Right hindlimb (tissue), 1 donor: ENCODE data around the gene SPDL1.
A peak's percentile ranks its signal among the peaks of the same experiment; 100 is the strongest.
"Not testable (repeated sequence)": the region's sequence is repeated elsewhere in the genome, so short reads cannot be mapped to it uniquely, and the experiment has no call there.

Source experiments
- DNase-seq: peaks from one replicate; pipeline ENCODE4 v3.0.0-alpha.2; 2018

The SPDL1 gene

DNA sequence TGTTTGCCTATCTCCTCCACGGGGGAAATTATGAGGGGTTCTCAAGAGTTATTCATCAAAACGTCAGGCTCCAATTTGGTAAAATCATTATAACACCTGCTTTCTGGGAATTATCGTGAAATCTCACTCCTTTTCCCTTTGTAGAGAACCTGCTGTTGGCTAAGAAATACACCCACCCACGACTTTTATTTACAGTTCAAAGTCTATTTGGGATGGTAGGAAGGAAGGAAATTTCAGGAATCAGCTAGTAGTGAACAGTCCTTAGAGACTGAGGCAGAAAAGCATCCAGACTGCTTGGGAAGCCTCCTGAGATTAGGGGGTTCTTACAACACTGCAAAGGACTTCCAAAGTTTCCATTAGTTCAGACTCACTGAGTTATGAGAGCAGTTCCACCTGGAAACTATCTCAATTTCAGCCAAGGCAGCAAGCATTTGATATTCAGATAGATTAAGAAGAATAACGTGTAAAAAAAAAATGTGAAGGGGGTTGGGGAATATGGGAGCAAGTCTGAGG lies 9.4 kb upstream of the SPDL1 start:
- DNase-seq = no peak

DNA sequence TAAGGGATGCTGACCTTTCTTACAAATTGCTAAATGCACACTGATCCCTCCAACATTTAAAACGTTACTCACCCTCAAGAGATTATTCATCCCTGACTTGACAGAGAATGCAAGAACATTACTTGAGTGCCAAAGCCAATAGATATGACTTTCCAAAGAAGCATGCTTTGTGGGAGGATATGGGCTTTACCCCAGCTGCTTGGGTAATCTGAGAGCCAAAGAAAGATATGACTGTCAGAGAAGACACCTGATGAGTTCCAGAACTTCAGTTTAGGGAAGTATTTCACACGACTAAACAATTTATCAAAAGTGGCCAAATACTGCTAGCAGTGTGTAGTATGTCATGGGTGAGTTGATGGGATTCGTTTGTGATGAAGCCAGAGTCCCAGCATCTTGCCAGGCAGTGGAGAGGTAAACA lies 7.4 kb upstream of the SPDL1 start:
- no peak for DNase-seq

DNA sequence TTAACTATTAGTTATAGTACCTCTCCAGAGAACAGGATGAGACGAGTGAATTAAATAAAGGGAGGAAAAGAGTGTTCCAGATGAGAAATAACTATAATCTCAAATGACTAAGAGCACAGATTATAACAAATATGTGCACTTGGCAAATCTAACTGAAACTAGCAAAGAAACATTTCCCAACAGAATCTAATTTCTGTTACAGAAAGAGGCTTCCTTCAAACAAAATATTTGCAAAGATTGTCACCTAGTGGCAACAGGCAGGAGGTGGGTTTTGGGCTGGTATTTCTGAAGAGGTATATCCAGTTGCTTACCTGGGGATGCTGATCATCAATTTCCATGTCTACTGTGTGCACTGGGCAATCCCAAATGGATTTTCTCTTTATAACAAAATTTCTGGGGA lies 5.6 kb upstream of the SPDL1 start:
- DNase-seq = no peak

DNA sequence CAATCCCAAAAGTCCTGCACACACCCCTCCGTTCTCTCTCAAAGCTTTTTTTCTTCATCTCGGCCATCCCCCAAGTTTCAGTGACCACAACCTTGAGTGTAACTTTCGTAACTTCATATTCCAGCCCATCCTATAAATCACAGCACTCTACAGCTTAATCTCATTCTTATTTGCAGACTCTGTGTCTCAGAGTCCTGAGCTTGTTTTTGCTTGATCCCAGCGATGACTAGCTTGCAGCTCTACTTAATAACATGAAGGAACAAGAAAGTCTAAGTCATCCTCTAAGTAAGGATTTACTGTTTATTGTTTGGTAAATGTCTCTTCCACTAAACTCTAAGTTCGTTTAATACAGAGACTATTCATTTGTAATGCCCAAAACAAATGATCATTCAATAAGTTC lies 2.6 kb upstream of the SPDL1 start:
- no peak for DNase-seq

DNA sequence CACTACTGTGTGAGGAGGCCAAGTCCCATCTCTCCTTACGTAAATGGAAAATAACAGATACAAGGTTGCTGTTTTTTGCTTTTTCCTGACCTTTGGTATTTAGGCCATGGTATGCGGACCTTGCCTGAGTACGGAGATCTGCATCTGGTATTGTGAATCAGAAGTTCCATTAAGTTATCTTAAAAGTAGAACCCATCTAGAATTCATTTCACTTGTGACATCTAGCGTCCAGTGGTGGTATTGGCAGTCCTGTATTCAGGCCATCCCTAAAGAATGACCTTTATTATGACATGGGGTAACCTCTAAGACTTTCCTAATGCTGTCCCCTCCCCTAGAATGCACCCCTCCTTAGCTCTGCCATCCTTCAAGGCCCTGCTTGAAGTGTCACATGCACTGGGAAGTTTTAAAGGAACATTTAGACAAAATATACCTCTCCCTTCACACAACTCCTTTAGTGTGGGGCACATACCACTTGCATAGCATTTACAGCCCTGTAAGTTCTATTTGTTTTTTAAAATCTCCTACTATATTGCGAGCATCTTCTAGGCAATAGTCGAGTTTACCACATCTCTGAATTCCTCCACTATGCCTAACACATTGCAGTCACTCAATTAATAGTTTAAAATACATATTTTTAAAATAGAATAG lies 1.9 kb upstream of the SPDL1 start:
- peak; percentile 42 for DNase-seq

DNA sequence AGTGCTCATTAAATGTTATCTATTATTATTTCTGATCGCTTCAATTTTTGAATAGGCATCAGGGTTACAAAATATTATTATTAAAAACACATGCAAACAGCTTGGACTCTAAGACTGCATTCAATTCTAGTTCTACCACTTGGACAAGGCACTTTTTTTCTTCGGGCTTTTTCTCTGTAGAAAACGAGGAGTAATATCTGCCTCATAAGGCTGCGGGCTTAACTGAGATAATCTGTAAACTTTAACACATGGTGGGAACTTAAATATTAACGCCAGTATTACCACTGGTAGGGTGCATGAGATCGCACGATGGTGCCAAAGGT lies 511 bp upstream of the SPDL1 start:
- no peak for DNase-seq

DNA sequence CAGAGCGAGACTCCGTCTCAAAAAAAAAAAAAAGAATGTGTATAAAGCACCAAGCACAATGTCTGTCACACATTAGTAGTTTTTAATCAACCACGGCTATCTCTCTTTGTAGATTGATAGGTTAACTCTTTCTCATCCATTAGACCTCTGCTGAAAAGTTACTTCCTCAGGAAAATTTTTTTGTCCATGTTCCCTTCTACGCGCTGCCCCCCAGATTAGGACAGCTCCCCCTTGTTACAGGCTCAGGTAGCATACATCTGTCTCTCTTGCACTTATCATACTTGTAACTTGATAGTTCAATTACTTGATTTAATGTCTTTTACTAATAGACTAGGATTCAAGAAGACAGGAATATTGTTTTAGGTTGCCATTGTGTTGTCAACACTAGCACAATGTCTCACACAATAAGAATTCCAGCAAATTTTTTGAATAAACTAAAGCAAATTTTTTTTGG lies 1.5 kb downstream of the SPDL1 start:
- DNase-seq = no peak

DNA sequence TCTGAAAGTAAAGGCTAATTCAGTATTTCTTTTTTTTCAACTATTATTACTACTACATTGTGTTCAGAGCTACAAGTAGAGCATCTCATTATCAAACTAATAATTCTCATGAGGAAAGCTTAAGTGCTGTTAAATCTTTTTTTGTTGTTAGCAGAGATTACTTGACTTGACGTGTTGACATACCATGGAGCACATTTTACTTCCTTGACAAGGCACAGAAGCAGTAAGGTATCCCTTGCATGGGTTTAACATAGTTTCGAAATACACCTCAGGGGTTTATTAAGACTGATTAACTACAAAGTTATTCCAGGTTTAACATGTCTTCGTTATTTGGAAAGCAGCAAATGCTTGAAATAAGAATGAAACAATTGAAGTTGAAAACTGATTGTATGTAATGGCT lies 7.0 kb downstream of the SPDL1 start:
- no peak for DNase-seq

DNA sequence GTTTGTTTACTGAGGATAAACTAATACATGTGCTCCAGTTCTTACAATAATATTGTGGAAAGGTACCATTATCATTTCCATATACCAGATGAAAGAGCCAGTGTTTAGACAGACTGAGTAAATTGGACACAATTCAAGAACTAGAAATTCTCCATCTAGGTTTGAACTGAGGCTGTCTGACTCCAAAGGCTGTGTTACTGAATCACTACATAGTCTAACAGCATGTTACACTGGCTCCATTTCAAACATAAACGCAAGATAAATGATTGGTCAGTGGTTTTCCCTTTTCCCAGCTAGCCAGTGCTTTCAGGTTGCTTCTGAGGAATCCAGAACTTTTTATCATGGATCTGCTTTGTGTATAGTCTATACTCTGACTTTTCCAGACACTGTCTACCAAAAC lies 8.1 kb downstream of the SPDL1 start:
- DNase-seq = no peak

DNA sequence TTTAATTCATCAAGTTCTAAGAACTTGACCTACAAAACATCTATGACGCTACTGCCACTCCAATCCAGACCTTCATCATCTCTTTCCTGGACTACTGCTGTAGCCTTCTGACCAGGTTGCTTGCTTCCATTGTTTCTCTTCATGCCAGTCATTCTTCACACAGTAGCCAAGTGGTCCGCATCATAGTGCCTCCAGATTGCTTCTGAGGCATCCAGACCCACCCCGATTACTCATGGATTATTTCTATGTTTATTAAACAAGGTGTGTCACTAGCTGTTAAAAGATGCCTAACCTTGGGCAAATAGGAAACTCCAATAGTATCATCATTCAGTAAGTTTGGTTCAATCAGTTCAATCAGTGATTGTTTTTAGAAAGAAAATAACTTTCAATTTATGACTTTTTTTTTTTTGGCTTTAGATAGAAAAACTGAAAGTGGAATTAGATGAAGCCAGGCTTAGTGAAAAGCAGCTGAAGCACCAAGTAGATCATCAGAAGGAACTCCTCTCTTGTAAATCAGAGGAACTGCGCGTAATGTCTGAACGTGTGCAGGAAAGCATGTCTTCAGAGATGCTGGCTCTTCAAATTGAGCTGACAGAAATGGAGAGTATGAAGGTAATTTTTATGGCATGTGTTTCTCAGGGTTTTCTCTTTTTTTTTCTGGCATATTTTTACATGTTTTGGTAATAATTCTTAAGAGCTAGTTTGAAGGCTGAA lies 9.5 kb downstream of the SPDL1 start:
- DNase-seq = no peak

DNA sequence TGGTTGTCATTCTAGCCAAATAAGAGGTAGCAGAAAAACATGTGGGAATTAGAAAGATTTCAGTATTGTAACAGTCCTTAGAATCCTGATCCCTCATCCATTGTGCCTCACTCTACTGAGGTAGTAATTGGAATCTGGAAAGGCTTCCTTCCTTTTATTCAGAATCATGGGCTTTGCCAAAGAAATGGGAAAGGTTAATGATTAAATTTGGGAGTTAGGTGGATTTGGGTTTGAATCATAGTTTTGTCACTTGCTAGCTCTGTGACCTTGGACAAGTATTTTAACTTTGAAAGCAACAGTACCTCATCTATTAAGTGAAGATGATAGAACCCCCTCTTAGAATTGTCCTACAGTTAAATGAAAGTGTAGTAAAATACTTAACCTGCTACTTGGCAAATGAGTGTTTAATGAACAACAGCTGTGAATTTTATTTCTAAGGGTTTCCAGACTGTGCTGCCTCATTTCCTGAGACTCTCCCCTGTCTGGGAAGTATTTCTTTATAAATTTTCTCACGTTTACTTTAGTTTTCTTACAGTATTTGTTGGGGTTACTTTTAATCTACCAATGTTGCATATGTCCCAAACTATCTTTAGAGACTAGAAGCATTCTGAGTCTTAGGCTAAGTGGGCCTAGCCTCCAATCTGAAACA lies 11.7 kb downstream of the SPDL1 start:
- no peak for DNase-seq

DNA sequence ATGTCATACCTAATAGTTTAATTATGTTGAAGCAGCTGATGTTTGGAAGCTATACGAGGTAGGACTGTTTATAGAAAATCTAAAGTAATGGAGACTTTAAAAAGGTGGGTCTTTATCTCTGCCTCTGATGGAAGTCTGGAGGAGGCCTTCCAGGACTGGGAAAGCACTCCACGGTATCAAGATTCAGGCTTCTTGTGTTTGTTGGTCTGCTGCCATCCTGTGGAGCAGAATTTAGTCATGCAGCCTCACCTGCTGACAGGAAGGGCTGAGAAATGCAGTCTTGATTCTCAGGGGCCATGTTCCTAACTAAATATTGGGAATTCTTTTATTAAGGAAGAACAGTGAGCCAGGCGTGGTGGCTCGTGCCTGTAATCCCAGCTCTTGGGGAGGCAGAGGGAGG lies 15.9 kb downstream of the SPDL1 start:
- no peak for DNase-seq

DNA sequence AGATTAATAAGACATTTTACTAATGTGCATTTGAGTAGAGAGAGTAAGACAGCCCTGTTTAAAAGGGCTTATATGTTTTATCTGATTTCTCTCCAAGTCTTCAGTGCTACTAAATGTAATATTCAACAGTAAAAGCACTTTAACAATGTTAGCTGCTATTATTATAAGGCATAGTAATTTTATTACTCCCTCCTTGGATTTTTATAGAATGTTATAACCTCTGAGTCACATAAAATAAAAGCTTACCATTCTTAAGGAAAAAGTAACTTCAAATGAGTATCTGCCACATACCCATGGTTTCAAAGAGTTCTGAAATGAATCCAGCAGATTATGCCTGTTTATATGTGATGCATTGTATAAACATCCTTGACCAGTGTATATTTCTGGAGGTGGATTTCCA lies 19.0 kb downstream of the SPDL1 start:
- no peak for DNase-seq

DNA sequence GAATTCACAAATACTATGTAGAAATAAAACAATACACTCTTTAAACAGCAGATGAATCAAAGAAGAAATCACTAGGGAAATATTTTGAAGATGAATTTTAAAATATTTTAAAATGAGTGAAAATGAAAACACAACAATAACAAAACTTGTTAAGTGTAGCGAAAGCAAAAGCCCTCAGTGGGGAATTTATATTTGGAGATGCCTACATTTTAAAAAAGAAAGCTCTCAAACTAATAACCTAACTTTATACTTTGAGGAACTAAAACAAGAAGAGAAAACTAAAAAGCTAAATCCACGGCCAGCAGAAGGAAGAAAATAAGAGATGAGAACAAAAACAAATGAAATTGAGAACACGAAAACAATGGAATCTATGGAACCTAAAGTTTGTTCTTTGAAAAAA lies 22.7 kb downstream of the SPDL1 start:
- DNase-seq = no peak

DNA sequence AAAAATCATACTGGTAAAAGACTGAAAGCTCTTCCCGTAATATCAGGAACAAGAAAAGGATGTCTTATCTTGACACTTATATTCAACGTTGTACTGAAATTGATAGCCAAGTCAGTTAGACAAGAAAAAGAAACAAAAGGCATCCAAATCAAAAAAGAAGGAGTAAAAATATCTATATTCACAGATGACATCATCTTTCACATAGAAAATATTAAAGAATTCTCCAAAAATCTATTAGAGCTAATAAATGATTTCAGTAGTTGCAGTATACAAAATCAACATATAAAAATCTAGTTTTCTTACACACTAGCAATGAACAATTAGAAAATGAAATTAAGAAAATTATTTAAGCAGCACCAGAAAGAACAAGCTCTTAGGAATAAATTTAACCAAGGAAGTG lies 24.3 kb downstream of the SPDL1 start:
- no peak for DNase-seq

DNA sequence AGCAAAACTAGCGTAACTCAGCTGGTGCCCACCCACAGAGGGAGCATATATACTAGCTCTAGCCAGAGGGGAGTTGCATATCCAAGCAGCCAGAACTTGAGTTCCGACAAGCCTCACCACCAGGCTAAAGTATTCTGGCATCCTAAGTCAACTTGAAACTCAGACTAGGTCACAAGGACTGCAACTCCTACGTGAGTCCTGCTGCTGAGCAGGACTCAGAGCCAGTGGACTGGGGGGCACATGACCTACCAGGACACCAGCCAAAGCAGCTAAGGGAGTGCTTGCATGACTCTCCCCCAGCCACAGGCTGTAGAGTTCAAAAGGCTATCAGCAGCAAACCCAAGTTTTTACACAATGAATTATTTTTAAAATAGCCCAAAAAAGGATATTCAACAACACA lies 26.1 kb downstream of the SPDL1 start:
- no peak for DNase-seq

DNA sequence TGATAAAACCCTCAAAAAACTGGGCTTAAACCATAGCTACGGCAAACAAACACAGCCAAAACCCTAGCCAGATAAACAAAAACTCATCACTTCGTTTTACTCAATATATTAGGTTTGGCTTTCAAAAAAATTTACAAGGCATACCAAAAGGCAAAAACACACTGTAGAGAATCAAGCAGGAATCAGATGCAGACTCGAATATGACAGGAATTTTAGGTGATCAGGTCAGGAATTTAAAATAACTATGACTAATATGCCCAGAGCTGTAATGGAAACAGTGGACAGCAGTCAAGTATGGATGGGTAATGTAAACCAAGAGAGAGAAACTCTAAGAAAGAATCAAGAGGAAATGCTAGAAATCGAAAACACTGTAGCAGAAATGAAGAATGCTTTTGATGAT lies 27.0 kb downstream of the SPDL1 start:
- no peak for DNase-seq

DNA sequence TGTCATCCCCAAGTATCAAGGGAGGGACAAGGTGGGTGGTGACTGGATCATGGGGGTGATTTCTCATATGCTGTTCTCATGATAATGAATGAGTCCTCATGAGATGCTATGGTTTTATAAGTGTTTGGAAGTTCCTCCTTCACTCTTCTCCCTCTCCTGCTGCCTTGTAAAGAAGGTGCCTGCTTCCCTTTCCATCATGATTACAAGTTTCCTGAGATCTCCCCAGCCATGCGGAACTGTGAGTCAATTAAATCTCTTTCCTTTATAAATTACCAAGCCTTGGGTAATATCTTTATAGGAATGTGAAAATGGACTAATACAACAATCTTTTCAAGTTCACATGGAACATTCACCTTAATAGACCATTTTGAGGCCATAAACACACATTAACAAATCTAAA lies 32.0 kb downstream of the SPDL1 start:
- DNase-seq = no peak

DNA sequence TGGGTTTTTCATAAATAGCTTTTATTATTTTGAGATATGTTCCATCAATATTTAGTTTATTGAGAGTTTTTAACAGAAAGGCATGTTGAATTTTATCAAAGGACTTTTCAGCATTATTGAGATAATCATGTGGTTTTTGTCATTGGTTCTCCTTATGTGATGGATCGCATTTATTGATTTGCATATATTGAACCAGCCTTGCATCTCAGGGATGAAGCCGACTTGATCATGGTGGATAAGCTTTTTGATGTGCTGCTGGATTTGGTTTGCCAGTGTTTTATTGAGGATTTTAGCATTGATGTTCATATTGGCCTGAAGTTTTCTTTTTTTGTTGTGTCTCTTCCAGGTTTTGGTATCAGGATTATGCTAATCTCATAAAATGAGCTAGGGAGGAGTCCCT lies 40.7 kb downstream of the SPDL1 start:
- not testable (repeated sequence) for DNase-seq

DNA sequence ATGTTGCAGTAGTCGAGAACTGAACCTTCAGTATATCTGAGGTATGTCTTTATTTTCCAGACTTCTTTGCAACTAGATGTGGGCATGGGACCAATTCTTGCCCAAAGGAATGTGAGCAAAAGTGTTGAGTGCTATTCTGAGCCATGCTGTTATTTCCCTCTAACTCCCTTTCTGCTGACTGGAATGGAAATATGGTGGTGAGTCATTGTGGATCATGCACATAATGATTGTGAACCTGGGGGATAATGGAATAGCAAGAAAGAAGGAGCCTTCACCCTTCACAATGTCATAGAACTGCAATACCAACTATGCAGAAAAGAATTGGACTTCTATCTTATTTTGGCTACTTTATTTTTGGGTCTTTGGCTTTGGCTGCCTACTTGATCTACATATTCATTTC lies 43.2 kb downstream of the SPDL1 start:
- DNase-seq = no peak

DNA sequence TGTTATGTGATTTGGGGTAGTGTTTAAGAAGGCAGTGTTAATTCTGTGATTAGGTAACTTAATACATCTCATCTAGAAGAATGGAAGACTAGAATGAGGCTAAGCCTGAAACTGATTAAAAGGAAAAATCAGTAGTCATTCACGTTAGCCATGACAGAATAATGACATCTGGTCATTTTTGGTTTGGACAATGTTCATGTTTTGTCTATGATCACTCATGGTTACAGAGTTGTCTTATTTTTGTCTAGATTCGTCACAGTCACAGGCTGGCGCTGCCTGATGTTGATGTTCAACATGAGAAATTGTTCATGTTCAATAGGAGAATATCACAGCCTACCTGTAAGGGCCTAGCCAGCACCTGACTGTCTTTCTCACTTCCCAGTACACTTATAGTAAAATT lies 44.0 kb downstream of the SPDL1 start:
- DNase-seq = no peak

DNA sequence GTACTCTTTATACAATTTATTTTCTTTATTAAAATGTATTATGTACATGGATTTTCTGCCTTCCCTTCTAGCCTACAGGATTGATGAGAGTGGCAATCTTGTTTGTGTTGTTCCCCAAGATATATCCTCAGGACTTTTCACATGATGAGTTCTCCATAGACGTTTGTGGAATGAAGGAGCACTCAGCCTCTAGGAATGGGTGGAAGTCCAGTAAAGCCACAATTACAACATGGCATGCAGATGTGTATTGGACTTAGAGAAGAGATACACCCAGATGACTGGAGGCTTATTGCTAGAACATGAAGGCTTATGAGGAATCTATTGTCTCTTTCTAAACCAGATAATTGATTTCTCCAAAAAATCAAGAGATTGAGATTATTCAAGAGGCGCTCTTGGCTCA lies 45.3 kb downstream of the SPDL1 start:
- DNase-seq = no peak

DNA sequence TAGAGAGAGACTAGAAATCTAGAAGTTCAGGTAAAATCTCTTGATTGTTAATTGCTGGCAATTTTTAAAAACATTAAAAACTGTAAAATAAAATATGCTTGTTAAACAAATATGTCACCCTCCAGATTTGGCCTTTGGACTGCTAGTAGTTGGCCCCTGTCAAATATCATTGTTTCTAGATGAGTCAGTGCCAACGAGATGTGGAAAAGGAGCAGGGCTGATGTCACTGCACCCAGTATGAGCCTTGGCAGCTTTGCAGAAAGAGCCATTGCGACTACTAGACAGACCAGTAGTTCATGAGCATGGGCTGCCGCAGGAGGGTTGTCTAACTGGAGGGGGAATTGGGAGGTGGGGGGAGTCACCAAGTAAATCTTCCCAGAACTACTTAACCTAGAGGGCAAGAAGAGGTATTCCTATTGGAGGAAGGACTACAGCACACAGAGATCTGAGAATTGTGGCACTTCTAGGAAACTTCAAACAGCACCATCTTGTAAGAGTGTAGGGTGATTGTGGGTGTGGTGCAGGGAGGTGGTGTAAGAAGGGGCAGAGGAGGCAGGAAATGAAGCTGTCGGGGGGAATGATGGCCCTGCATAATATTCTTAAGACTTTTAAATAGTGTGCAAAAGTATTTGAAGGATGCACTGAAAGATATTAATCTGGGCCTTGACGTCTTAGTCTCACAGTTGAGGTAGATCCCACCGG lies 46.4 kb downstream of the SPDL1 start:
- DNase-seq = no peak

DNA sequence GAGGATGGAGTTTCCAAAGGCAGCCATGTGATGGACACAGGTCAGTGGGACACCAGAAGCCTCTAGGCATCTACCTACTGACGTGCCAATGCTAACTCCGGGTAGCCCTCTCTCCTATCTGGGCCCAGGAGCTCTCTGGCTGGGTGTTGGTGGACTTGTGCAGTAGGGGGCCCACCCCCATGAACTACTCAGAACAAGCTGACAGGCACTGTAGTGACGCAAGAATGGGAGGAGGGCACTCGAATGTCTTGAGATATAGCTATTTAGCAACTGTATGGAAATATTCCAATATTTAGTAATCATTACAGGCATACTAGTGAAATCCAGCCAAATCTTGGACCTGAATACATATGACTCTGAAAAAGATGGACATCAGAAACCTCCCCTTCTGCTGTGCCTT lies 47.8 kb downstream of the SPDL1 start:
- DNase-seq = no peak
